GM06990 (cell line): ENCODE measurements around the gene MYOT.

Experiments
- DNase-seq: peaks from one replicate; pipeline ENCODE4 v3.0.0-alpha.2; 2011; ENCODE audit not compliant: insufficient read length; ENCODE audit errors: extremely low read depth
- H3K27me3 ChIP-seq: replicated peaks from 2 replicates; pipeline ENCODE4 v1.6.0; 2011; ENCODE audit warnings: low read length; ENCODE audit not compliant: control insufficient read depth, insufficient read depth
- H3K36me3 ChIP-seq: 2 replicates; pipeline ENCODE4 v1.5.1; 2011; ENCODE audit warnings: low read length; ENCODE audit not compliant: control insufficient read depth, insufficient read depth
- H3K4me3 ChIP-seq: replicated peaks from 2 replicates; pipeline ENCODE4 v1.5.1; 2011; ENCODE audit warnings: low read depth, mild to moderate bottlenecking, control low read depth, low read length
- TF ChIP-seq, protein P1 (sequence below): IDR thresholded peaks from 2 replicates; pipeline ENCODE4 v1.5.1; 2011; ENCODE audit warnings: low read length, control low read depth, mild to moderate bottlenecking, inconsistent platforms; ENCODE audit not compliant: insufficient read depth, poor library complexity, severe bottlenecking

The MYOT gene

DNA sequence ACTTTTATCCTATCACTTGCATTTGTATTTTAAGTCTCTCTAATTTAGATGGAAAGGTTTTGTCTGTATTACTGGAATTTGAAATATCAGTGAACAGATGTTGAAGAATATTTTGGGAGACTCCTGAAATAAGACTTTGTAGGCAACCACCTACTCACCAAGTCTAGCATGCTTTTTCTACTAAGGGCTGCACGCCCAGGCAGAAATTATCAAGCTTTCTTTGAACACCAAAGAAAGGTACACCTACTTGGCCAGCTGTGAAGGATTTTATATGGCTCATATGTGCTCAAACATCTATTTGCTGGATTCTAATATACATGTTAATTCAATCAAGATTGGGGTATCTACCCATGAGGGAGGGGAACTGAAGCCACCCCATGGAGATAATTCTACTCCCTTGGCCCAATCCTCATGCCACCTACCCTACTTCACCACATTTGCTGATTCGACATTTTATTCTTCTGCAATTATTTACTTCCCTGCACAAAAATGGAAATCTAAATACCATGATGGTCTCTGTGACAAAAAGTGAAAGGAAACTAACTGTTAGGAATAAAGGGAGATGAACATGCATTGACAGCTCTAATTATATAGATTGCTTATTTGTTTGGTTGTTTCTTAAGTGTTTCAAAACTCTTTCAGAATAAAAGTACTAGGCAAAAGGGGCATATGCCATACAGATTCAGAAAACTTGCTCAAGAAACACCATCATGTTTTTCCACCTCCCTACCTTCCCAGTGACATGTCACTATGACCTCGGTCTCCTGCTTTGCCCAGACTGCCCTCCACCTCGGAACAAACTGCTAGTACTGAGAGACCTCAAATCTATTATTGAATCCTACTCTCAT is 895 bp upstream of the MYOT start:
- TF ChIP-seq, protein P1, sequence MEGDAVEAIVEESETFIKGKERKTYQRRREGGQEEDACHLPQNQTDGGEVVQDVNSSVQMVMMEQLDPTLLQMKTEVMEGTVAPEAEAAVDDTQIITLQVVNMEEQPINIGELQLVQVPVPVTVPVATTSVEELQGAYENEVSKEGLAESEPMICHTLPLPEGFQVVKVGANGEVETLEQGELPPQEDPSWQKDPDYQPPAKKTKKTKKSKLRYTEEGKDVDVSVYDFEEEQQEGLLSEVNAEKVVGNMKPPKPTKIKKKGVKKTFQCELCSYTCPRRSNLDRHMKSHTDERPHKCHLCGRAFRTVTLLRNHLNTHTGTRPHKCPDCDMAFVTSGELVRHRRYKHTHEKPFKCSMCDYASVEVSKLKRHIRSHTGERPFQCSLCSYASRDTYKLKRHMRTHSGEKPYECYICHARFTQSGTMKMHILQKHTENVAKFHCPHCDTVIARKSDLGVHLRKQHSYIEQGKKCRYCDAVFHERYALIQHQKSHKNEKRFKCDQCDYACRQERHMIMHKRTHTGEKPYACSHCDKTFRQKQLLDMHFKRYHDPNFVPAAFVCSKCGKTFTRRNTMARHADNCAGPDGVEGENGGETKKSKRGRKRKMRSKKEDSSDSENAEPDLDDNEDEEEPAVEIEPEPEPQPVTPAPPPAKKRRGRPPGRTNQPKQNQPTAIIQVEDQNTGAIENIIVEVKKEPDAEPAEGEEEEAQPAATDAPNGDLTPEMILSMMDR: no peak
- Histone ChIP-seq H3K27me3 (no peaks in the 10 kb centered on the region), H3K4me3 (no peak overlapping the region), H3K36me3 (no peaks in the 10 kb centered on the region)
- no peak for DNase-seq

DNA sequence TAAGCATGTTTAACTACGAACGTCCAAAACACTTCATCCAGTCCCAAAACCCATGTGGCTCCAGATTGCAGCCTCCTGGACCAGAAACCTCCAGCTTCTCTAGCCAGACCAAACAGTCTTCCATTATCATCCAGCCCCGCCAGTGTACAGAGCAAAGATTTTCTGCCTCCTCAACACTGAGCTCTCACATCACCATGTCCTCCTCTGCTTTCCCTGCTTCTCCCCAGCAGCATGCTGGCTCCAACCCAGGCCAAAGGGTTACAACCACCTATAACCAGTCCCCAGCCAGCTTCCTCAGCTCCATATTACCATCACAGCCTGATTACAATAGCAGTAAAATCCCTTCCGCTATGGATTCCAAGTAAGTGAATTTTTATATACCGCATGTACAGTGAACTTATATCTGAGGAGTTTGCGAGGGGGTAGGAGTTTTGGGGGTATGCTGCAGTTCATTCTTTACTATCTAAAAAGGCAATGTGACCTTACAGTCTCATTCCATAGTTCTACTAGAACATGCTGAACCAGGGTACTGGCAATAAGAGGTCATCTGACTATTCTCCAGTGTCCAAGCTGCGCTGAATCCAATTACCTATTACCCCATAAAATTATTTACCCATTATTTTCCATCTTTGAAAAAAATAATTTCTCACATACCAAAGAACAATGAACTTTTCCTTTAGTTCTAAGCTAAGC is 3.1 kb downstream of the MYOT start:
- Histone ChIP-seq H3K36me3 (no peaks in the 10 kb centered on the region), H3K27me3 (no peaks in the 10 kb centered on the region), H3K4me3 (no peak overlapping the region)
- TF ChIP-seq, protein P1: no peak
- DNase-seq: no peak

DNA sequence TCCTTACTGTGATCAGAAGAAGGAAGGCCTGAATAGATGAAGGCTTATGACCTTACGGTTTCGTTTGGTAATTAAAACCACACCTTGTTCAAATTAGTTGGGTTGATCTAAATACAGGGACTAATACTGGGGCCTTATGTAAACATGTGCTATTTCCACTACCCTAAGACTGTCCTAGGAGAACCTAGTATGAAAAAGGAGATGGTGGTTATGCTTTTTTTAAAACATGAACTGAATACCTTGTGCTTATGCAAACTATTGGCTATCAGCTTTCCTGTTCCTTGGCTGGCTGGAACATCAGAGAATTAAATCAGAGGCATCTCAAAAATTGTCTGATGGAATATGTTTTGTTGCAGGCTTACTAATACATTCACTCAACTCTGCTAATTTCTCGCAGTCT is 3.9 kb downstream of the MYOT start:
- H3K27me3 ChIP-seq: no peaks in the 10 kb centered on the region
- no peaks in the 10 kb centered on the region for H3K36me3 ChIP-seq
- H3K4me3 ChIP-seq: no peak overlapping the region
- TF ChIP-seq, protein P1: no peak
- no peak for DNase-seq

DNA sequence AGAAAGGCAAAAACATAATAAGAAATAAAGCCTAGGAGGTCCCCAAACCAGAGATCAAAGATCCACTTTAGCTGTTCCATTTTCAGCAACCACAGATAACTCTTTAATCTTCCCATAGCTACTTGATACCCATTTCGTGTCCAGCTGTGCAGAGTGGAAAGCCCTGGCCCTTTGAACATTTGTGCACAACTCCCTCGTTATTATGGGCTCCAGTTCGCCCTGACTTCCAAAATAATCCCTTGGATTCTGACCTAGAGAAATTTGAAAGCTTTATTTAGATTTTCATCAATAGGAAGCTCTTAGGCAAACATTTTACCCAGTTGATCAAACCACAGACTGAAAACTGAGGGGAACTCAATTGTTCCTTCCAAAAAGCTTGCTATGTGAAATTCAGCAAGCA is 4.8 kb downstream of the MYOT start:
- no peaks in the 10 kb centered on the region for H3K27me3 ChIP-seq
- H3K36me3 ChIP-seq: no peaks in the 10 kb centered on the region
- TF ChIP-seq, protein P1: no peak
- DNase-seq: no peak
- H3K4me3 ChIP-seq: no peak overlapping the region

DNA sequence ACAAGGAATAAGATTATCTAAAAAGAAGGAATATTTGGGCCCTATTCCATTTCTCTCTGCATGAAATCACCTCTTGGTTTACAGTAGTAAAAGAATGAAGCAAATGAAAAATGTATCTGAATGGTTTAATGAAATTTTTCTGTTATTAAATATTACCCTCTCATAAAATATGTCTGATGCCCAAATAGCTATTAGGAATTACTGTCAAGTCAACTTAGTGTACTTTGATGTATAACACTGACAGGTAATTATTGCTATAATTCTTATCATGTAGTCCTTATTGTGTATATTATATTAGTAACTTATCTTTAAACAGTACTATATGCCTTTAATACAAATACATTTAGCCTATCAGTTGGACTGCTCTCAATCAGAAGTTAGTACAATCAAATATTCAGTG is 8.4 kb downstream of the MYOT start:
- TF ChIP-seq, protein P1: no peak
- no peak for DNase-seq
- Histone ChIP-seq H3K36me3 (no peaks in the 10 kb centered on the region), H3K27me3 (no peaks in the 10 kb centered on the region), H3K4me3 (no peak overlapping the region)
